Endothelial cell of umbilical vein (primary cell): ENCODE results near the gene KCTD7. TPM values are rescaled to one million over a fixed set of nuclear protein-coding genes. Genes with fewer than 3 reads are reported as not detected.
"Not testable (repeated sequence)": the region's sequence is repeated elsewhere in the genome, so short reads cannot be mapped to it uniquely, and the experiment has no call there.

Experiments used
- BruUV-seq: library from RNA; stranded (reverse); fragments of 400-500 nt; replicated peaks from 2 replicates; lab custom pipeline; 2021; lab: Mats Ljungman, UMichigan
- CTCF ChIA-PET: fragments of 300-600, 350-600 bp; sonication (Branson Sonifier 250); formaldehyde crosslinking; loops from one replicate; lab custom pipeline; 2021; ENCODE audit warnings: antibody characterized with exemption, inconsistent platforms; lab: Charles Lee
- POLR2A ChIA-PET: fragments of 300-600, 350-600 bp; sonication (Branson Sonifier 250); formaldehyde crosslinking; loops from one replicate; lab custom pipeline; 2021; ENCODE audit warnings: antibody characterized with exemption, inconsistent platforms; lab: Charles Lee
- DNase-seq: peaks from one replicate; pipeline ENCODE4 v3.0.0-alpha.2; 2011; ENCODE audit warnings: low read depth, low spot score
- FAIRE-seq: peaks from 2 replicates; lab custom pipeline; 2011; peaks lifted over from hg19 to GRCh38; lab: Jason Lieb, UNC
- H2AFZ ChIP-seq: 2 replicates; pipeline ENCODE4 v1.6.0; 2012; ENCODE audit warnings: low read depth, low read length, control low read depth, inconsistent platforms
- H3K27ac ChIP-seq: 2 replicates; pipeline ENCODE4 v1.5.1; 2011; ENCODE audit warnings: low read depth, mild to moderate bottlenecking, control low read depth, low read length, moderate library complexity; ENCODE audit not compliant: insufficient read depth
- H3K27me3 ChIP-seq, 2 experiments: 2 replicates each; pipeline versions ENCODE4 v1.6.0 to v1.6.1; 2011; ENCODE audit warnings: low read length in 2 of 2, mixed read lengths in 1 of 2; ENCODE audit not compliant: control insufficient read depth in 2 of 2, insufficient read depth in 2 of 2
- H3K36me3 ChIP-seq, 2 experiments: 2 replicates in 1 of 2; 3 replicates in 1 of 2; pipeline ENCODE4 v1.5.1; 2011; ENCODE audit warnings: low read length in 2 of 2, mild to moderate bottlenecking in 1 of 2, moderate library complexity in 1 of 2; ENCODE audit not compliant: control insufficient read depth in 2 of 2, insufficient read depth in 2 of 2; ENCODE audit errors: extremely low read depth in 1 of 2
- H3K4me1 ChIP-seq: 3 replicates; pipeline ENCODE4 v1.5.1; 2011; ENCODE audit warnings: mild to moderate bottlenecking, low read length; ENCODE audit not compliant: control insufficient read depth, insufficient read depth; ENCODE audit errors: extremely low read depth
- H3K4me2 ChIP-seq: 2 replicates; pipeline ENCODE4 v1.6.1; 2011; ENCODE audit warnings: low read length, control low read depth, mixed read lengths; ENCODE audit not compliant: insufficient read depth
- H3K4me3 ChIP-seq, 3 experiments: fragments of 200-600 bp in 1 of 3; sonication (generic), shearing (Covaris generic) in 1 of 3; replicated peaks in 1 of 3; 2 replicates each; pipeline ENCODE4 v1.5.1; 2011 to 2016; ENCODE audit warnings: control low read depth in 3 of 3, low read length in 3 of 3, mild to moderate bottlenecking in 2 of 3, inconsistent platforms in 1 of 3, low read depth in 1 of 3, moderate library complexity in 1 of 3; ENCODE audit not compliant: insufficient read depth in 1 of 3
- H3K79me2 ChIP-seq: 2 replicates; pipeline ENCODE4 v1.6.0; 2012; ENCODE audit warnings: low read length, inconsistent platforms; ENCODE audit not compliant: control insufficient read depth, insufficient read depth
- H3K9ac ChIP-seq: replicated peaks from 2 replicates; pipeline ENCODE3; 2011; ENCODE audit warnings: low read length, control low read depth; ENCODE audit not compliant: insufficient read depth; ENCODE audit errors: extremely low read depth
- H3K9me1 ChIP-seq: replicated peaks from 3 replicates; pipeline ENCODE4 v1.6.0; 2011; ENCODE audit warnings: mild to moderate bottlenecking, low read length; ENCODE audit not compliant: control insufficient read depth, insufficient read depth; ENCODE audit errors: extremely low read depth
- H3K9me3 ChIP-seq: replicated peaks from 2 replicates; pipeline ENCODE4 v1.5.1; 2012; ENCODE audit warnings: low read length, inconsistent platforms; ENCODE audit not compliant: control insufficient read depth, insufficient read depth
- H4K20me1 ChIP-seq: replicated peaks from 2 replicates; pipeline ENCODE3; 2011; ENCODE audit warnings: mild to moderate bottlenecking, low read length; ENCODE audit not compliant: control insufficient read depth, insufficient read depth; ENCODE audit errors: extremely low read depth
- dilution Hi-C: fragments of 300-500 bp; cut with MboI; formaldehyde crosslinking; loops from one replicate; pipeline ENCODE4 v1.15.0; 2019; ENCODE audit warnings: low sequenced_read_pairs; ENCODE audit not compliant: extremely low pct_ligation_motif_present
- intact Hi-C: fragments of 100-400 bp; cut with micrococcal nuclease; formaldehyde crosslinking; loops from one replicate; pipeline ENCODE4 v1.10.0; 2022
- polyA plus RNA-seq, 4 experiments: library from polyadenylated mRNA; depleted of rRNA in 3 of 4; stranded (reverse) in 3 of 4; unstranded in 1 of 4; fragments of >200 nt; gene quantifications; 2 replicates each; pipeline versions ENCODE4 v1.2.1 to v1.2.3, GENCODE V29; 2011 to 2012; ENCODE audit warnings: missing spikeins in 1 of 4
- total RNA-seq: library from RNA; stranded (reverse); gene quantifications from 2 replicates; pipeline ENCODE4 v1.2.3, GENCODE V29; 2021

The KCTD7 gene
- total and polyA plus RNA-seq, 2 donors (not counting 3 experiments of a cell fraction or from before 2014, with no cell fraction given): 8.7 to 14.1 TPM

DNA sequence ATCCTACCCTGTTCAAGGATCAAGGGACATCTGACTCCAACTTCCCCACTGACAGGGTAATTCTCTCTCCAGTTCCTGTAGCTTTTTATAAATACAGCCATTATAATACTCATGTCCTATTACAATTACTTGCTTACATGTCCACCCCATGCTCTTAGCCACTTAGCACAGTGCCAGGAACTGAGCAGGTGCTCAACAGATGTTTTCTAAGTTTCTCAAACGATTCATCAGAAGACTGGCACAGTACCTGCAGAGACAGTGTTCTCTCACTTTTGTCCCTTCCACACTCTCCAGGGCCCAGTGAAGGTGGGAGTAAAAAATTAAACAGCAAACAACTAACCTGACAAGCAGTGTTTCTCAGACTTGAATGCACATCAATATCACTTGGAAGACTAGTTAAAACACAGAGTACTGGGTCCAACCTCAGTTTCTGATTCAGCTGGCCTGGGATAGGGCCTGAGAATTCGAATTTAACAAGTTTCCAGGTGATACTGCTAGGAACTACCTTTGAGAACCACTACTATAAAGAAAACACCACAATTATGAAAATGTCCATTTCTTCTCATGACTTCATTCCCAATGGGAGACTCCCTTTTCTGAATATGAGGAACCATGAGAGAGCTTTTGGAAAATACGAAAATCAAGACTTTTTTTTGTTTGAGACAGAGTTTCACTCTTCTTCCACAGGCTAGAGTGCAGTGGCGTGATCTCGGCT lies 39.7 kb upstream of the KCTD7 start:
- H4K20me1 ChIP-seq, H3K9ac ChIP-seq, H3K27me3 ChIP-seq, H3K36me3 ChIP-seq, H3K4me2 ChIP-seq, BruUV-seq, H3K4me3 ChIP-seq, H3K4me1 ChIP-seq, intact Hi-C loops, DNase-seq, H3K9me1 ChIP-seq, FAIRE-seq, dilution Hi-C loops, H3K9me3 ChIP-seq, H2AFZ ChIP-seq, H3K27ac ChIP-seq: not testable (repeated sequence)
- peaks cover 81% of the 10 kb centered on the region for H3K79me2 ChIP-seq
- ChIA-PET CTCF (interaction anchor here (0.9 kb wide), 1 partner anchor 558 kb away, joined by 3 read pairs; no protein-coding TSS in a partner anchor), POLR2A (interaction anchor here (0.6 kb wide), 1 partner anchor 40 kb away, joined by 3 read pairs; the partner anchor contains the start of gene KCTD7)

GRCh38 chr7:66590302-66591057 lies 38.2 kb upstream of the KCTD7 start:
- intact Hi-C loops, H4K20me1 ChIP-seq, H3K36me3 ChIP-seq, dilution Hi-C loops, FAIRE-seq, H3K9me3 ChIP-seq, POLR2A ChIA-PET, H3K9ac ChIP-seq, DNase-seq, H3K27me3 ChIP-seq, H3K27ac ChIP-seq, H2AFZ ChIP-seq, CTCF ChIA-PET, H3K9me1 ChIP-seq, H3K4me1 ChIP-seq: not testable (repeated sequence)
- TSS peak; percentile 29 for BruUV-seq
- Histone ChIP-seq H3K4me3 (peak overlapping the region in 1 of 3 experiments; percentile 79), H3K79me2 (peaks cover 67% of the 10 kb centered on the region), H3K4me2 (peak overlapping the region; percentile 81)

DNA sequence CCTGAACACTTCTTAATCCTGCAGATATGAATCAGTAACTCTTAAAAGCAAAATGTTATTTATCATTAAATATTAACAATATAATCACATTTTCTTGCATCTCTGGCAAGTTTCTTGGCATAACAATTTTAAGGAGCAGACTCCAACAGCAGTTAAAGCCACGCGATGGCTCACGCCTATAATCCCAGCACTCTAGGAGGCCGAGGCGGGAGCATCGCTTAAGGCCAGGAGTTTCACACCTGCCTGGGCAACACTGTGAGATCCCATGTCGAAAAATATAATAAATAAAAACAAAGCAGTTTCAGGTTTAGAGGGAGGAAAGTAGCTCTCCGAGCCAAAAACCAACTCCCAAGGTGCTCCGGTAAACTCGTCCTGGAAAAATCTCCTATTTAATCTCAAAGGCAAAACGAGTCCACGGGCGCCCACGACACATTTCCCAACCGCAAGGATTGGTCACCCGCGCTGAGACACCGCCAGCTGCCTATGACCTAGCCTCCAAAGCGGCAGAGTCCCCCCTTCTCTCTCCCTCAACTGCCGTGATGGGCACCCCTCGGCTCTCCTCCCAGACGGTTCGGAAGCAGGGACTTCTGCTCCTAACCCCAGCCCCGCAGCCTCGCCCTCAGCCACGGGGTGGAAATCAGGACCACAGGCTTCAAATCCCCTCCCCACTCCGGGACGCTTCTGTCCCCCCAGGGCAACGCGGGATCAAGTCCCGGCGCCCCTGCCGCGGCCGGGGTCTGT lies 37.5 kb upstream of the KCTD7 start:
- peak overlapping the region; percentile 83 for H3K27ac ChIP-seq
- peak overlapping the region; percentile 81 for H3K4me2 ChIP-seq
- H2AFZ ChIP-seq: peak overlapping the region; percentile 93
- peak overlapping the region; percentile 77 for H3K9ac ChIP-seq
- DNase-seq (peak; percentile 6), FAIRE-seq (peak; percentile 68)
- intact Hi-C loops, H3K36me3 ChIP-seq, H3K27me3 ChIP-seq, CTCF ChIA-PET, dilution Hi-C loops, POLR2A ChIA-PET, H3K9me3 ChIP-seq, H3K4me1 ChIP-seq, H3K9me1 ChIP-seq, H4K20me1 ChIP-seq, BruUV-seq: not testable (repeated sequence)
- H3K79me2 ChIP-seq: peaks cover 60% of the 10 kb centered on the region
- H3K4me3 ChIP-seq: peak overlapping the region; percentile 59 to 90 (median 79)
